ENCODE results near the gene AHSG.

GRCh38 chr3:186633481-186633880, 20.6 kb downstream of the AHSG start:
- no peak for TF ChIP-seq CTCF (IDR thresholded peaks at IDR 0.05)
- no peak for TF ChIP-seq POLR2A (IDR thresholded peaks at IDR 0.05)

Measured in prostate gland (tissue), 2 donors.